ENCODE results near the gene CA5B.
"Not testable (repeated sequence)": the region's sequence is repeated elsewhere in the genome, so short reads cannot be mapped to it uniquely, and the experiment has no call there.

CA5B gene

GRCh38 chrX:15748841-15749240 is 10.8 kb downstream of the CA5B start:
- no peak for DNase-seq (ENCODE audit: low spot score)

- peak; percentile 27 for DNase-seq (ENCODE audit: low spot score)
Measured at GRCh38 chrX:15749642-15750610, 11.9 kb downstream of the CA5B start.

- no peak for DNase-seq (ENCODE audit: low spot score)
Measured at GRCh38 chrX:15750611-15751154, 12.6 kb downstream of the CA5B start.

- peak; percentile 38 for DNase-seq (ENCODE audit: low spot score)
Measured at GRCh38 chrX:15751155-15751819, 13.2 kb downstream of the CA5B start.

- DNase-seq (ENCODE audit: low spot score), result no peak
Measured at GRCh38 chrX:15755091-15755490, 17.0 kb downstream of the CA5B start.

- no peak for DNase-seq (ENCODE audit: low spot score)
Measured at GRCh38 chrX:15758140-15758539, 20.1 kb downstream of the CA5B start.

- DNase-seq (ENCODE audit: low spot score), result not testable (repeated sequence)
Measured at GRCh38 chrX:15759886-15760285, 21.8 kb downstream of the CA5B start.

- peak; percentile 49 for DNase-seq (ENCODE audit: low spot score)
Measured at GRCh38 chrX:15761564-15762191, 23.6 kb downstream of the CA5B start.

- no peak for DNase-seq (ENCODE audit: low spot score)
Measured at GRCh38 chrX:15769300-15769954, 31.4 kb downstream of the CA5B start.

GRCh38 chrX:15781961-15782699 is 44.1 kb downstream of the CA5B start:
- DNase-seq (ENCODE audit: low spot score), result no peak

GRCh38 chrX:15785176-15785750 is 47.2 kb downstream of the CA5B start:
- no peak for DNase-seq (ENCODE audit: low spot score)

GRCh38 chrX:15786915-15787314 is 48.8 kb downstream of the CA5B start:
- DNase-seq (ENCODE audit: low spot score), result no peak

- DNase-seq (ENCODE audit: low spot score), result peak; percentile 92
Measured at GRCh38 chrX:15789979-15790768, 52.1 kb downstream of the CA5B start, which contains the start of gene ZRSR2. ZRSR2 (plus strand) TSS chrX:15790484; CDS start chrX:15790496, 12 bp downstream.

GRCh38 chrX:15790769-15791290 is 52.8 kb downstream of the CA5B start:
- peak; percentile 6 for DNase-seq (ENCODE audit: low spot score)

GRCh38 chrX:15797707-15798106 is 59.6 kb downstream of the CA5B start:
- no peak for DNase-seq (ENCODE audit: low spot score)

- no peak for DNase-seq (ENCODE audit: low spot score)
Measured at GRCh38 chrX:15804563-15804962, 66.5 kb downstream of the CA5B start.

GRCh38 chrX:15808254-15808653 is 70.2 kb downstream of the CA5B start:
- DNase-seq (ENCODE audit: low spot score), result no peak

GRCh38 chrX:15812192-15812938 is 74.3 kb downstream of the CA5B start:
- no peak for DNase-seq (ENCODE audit: low spot score)

GRCh38 chrX:15813416-15813815 is 75.3 kb downstream of the CA5B start:
- no peak for DNase-seq (ENCODE audit: low spot score)
